NCI-H2081 treated with DMSO at 0.1 percent for 48 hours (cell line): ENCODE data around the gene MAGI1.
"Not testable (repeated sequence)": the region's sequence is repeated elsewhere in the genome, so short reads cannot be mapped to it uniquely, and the experiment has no call there.

Experiments
- DNase-seq: peaks from one replicate; lab custom pipeline; 2025; lab: John Stamatoyannopoulos, UW

MAGI1 gene

GRCh38 chr3:65749066-65749465, 289.7 kb downstream of the MAGI1 start:
- no peak for DNase-seq

GRCh38 chr3:65748326-65748725, 290.4 kb downstream of the MAGI1 start:
- DNase-seq = no peak

GRCh38 chr3:65746848-65747247, 291.9 kb downstream of the MAGI1 start:
- DNase-seq = no peak

- no peak for DNase-seq
Observed at GRCh38 chr3:65745306-65745705, 293.4 kb downstream of the MAGI1 start.

- DNase-seq = no peak
Observed at GRCh38 chr3:65742914-65743313, 295.8 kb downstream of the MAGI1 start.

GRCh38 chr3:65741540-65741939, 297.2 kb downstream of the MAGI1 start:
- DNase-seq = no peak

- no peak for DNase-seq
Observed at GRCh38 chr3:65739901-65740541, 298.7 kb downstream of the MAGI1 start.

GRCh38 chr3:65734792-65735191, 303.9 kb downstream of the MAGI1 start:
- DNase-seq = no peak

- DNase-seq = no peak
Observed at GRCh38 chr3:65734382-65734781, 304.3 kb downstream of the MAGI1 start.

GRCh38 chr3:65733459-65733858, 305.3 kb downstream of the MAGI1 start:
- no peak for DNase-seq

- DNase-seq = no peak
Observed at GRCh38 chr3:65732051-65732935, 306.4 kb downstream of the MAGI1 start.

- DNase-seq = no peak
Observed at GRCh38 chr3:65730449-65730848, 308.3 kb downstream of the MAGI1 start.

- DNase-seq = no peak
Observed at GRCh38 chr3:65729973-65730372, 308.7 kb downstream of the MAGI1 start.

GRCh38 chr3:65729555-65729954, 309.2 kb downstream of the MAGI1 start:
- DNase-seq = no peak

- no peak for DNase-seq
Observed at GRCh38 chr3:65728138-65728537, 310.6 kb downstream of the MAGI1 start.

- no peak for DNase-seq
Observed at GRCh38 chr3:65723985-65724384, 314.7 kb downstream of the MAGI1 start.

- no peak for DNase-seq
Observed at GRCh38 chr3:65723011-65723410, 315.7 kb downstream of the MAGI1 start.

GRCh38 chr3:65720989-65721737, 317.6 kb downstream of the MAGI1 start:
- DNase-seq = no peak

GRCh38 chr3:65719639-65720038, 319.1 kb downstream of the MAGI1 start:
- DNase-seq = not testable (repeated sequence)

- no peak for DNase-seq
Observed at GRCh38 chr3:65717676-65718346, 320.9 kb downstream of the MAGI1 start.

GRCh38 chr3:65716071-65716751, 322.5 kb downstream of the MAGI1 start:
- DNase-seq = no peak

- DNase-seq = no peak
Observed at GRCh38 chr3:65714134-65714533, 324.6 kb downstream of the MAGI1 start.
